ENCODE results near the gene KRT73. TPM values are rescaled to one million over a fixed set of nuclear protein-coding genes. Genes with fewer than 3 reads are reported as not detected.

The KRT73 gene
- total RNA-seq, 2 experiments from 2014 or later = not detected

DNA sequence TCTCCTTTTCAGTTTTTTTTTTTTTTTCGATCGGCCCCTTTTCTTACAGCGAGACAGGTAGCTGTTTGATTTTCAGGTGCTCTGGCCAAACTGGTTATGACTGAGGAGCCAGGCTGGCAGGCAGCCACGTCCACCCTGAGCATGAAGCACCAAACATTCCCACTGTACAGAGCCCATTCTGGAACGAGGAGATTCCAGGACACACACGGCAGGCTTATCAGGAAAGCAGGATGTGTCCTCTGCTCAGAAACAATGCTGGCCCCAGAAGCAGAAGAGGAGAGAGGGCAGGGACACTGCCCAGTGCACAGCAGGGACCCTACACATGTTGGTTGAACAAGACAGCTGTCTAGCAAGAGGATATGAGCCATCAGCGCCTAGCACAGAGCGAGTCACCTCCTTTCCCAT lies 37.4 kb upstream of the KRT73 start:
- Mint-ChIP-seq H3K9me3 (no peaks in the 10 kb centered on the region), H3K36me3 (ENCODE audit: low read depth) (no peaks in the 10 kb centered on the region), H3K27me3 (peaks cover 41% of the 10 kb centered on the region), H3K4me1 (no peaks in the 10 kb centered on the region), H3K4me3 (no peak overlapping the region), H3K27ac (no peak overlapping the region)
- CTCF ChIA-PET = no interaction called here
- no peak for DNase-seq
- POLR2A ChIA-PET = no interaction called here

DNA sequence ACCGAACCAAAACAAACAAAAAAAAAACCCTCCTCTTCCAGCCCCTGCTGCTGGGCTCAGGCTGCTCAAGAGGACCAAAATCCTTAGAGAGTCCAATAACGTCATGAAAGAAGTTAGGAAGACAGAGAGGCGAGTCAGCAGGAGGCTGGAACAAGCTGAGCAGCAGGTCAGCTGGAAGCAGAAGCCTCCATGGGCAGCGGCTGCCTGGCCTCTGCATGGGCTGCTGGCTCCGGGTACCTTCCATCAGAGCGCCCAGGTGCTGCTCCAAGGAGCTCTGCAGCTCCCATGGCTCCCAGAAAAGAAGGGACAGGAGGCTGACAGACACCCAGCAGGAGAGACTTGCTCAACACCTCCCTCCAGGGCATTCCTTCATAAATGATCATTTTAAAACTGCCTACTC lies 36.9 kb upstream of the KRT73 start:
- Mint-ChIP-seq H3K36me3 (ENCODE audit: low read depth) (no peaks in the 10 kb centered on the region), H3K27me3 (peaks cover 41% of the 10 kb centered on the region), H3K4me1 (no peaks in the 10 kb centered on the region), H3K4me3 (no peak overlapping the region), H3K9me3 (no peaks in the 10 kb centered on the region), H3K27ac (no peak overlapping the region)
- ChIA-PET POLR2A (no interaction called here), CTCF (no interaction called here)
- no peak for DNase-seq

DNA sequence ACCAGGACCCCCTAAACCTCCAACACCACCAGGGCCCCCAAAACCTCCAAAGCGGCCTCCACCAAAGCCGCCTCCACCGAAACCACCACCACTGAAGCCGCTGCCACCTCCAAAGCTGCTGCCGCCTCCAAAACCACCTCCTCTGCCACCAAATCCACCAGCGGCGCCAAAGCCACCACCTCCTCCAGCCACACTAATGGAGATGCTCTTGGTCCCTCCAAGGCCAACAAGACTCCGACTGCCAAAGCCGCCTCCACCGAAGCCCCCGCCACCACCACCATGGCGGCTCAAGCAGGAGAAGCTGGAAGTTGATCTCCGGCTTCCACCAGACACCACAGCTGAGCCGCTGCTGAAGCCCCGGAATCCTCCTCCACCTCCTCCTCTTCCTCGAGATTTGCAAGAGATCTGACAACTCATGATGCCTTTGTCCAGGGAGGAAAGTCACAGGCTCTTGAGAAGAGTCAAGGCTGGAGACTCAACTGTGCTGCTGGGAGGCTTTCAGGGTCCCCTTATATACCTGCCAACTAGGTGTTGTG lies 33.4 kb upstream of the KRT73 start, which contains the start of gene KRT2:
KRT2 (minus strand) TSS at position 486 of the 536 bp plus-strand sequence; CDS start at position 417, 69 bp downstream.
- H3K9me3 Mint-ChIP-seq = no peaks in the 10 kb centered on the region
- no peak within 1 kb of the TSS for H3K4me3 Mint-ChIP-seq
- no peaks in the 10 kb centered on the region for H3K36me3 Mint-ChIP-seq (ENCODE audit: low read depth)
- DNase-seq = no peak
- H3K27me3 Mint-ChIP-seq = peaks cover 39% of the 10 kb centered on the region
- H3K4me1 Mint-ChIP-seq = peaks cover 16% of the 10 kb centered on the region
- ChIA-PET CTCF (no interaction called here), POLR2A (no interaction called here)
- no peak within 1 kb of the TSS for H3K27ac Mint-ChIP-seq

DNA sequence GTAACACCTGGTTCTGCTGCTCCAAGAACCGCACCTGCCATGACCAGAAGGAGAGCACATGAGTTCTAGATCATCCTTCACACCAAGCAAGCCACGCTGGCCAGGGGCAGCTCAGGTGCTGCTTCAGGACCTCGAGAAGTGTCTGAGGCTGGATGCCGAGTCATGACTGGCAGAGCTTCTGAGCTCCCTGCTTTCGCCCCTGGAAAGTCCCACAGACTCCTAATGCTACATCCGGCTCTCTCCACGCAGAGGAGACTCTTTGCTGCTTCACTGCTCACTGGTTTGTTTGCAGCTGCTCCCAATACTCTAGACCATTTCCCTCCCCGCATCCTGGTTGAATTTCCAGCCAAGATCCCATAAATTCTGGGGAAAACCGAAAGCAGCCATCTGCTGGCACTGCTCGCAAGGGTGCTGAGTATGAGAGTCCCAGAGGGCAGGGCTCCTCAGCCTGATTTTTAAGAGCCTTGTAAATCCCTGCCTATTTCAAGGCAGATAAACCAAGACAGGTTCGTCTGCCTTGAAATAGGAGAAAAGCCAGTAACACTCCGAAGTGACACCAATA lies 32.2 kb upstream of the KRT73 start:
- H3K4me1 Mint-ChIP-seq = peaks cover 28% of the 10 kb centered on the region
- no peaks in the 10 kb centered on the region for H3K9me3 Mint-ChIP-seq
- H3K4me3 Mint-ChIP-seq = no peak overlapping the region
- POLR2A ChIA-PET = no interaction called here
- no peaks in the 10 kb centered on the region for H3K36me3 Mint-ChIP-seq (ENCODE audit: low read depth)
- CTCF ChIA-PET = no interaction called here
- DNase-seq = no peak
- H3K27ac Mint-ChIP-seq = no peak overlapping the region
- H3K27me3 Mint-ChIP-seq = peaks cover 30% of the 10 kb centered on the region

DNA sequence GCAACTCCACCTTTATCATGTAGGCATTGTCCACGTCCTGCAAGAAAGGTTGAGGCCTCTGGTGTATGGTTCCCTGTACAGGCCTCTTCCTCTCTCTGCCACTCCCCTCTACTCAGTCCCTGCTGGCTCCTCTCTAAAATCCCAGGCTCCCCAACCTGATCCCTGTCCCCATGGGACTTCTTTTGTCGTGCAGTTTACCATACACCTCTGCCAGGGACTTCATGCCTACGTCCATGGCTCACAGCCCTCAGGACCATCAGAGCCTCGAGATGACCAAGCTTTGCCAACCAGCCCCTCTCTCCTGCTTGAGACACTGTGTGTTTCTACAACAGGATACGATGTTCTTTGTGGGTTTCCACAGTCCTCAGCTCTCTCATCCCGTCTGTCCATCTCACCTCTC lies 30.7 kb upstream of the KRT73 start:
- POLR2A ChIA-PET = no interaction called here
- CTCF ChIA-PET = no interaction called here
- H3K4me1 Mint-ChIP-seq = peaks cover 42% of the 10 kb centered on the region

DNA sequence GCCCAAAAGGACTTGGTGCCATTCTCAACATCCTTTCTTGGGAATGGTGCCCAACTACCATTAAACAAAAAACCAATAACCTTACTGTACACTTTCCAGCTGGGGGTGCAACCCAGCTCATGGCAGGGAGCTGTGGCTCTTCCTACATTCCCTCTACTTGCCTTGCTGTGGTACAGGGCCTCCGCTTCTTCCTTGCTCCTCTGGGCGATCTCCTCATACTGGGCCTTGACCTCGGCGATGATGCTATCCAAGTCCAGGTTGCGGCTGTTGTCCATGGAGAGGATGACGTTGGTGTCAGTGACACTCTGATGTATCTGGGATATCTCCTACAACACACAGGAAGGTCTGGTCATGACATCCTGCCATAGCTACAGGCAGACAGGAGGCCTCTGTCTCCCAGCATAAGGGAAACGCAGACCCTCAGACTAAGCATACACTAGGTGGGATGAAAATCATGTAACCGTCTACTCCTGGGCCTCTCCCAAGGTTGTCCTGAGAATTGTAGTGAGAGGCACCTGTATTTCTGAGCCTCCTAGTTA lies 29.7 kb upstream of the KRT73 start:
- ChIA-PET CTCF (no interaction called here), POLR2A (no interaction called here)
- Mint-ChIP-seq H3K36me3 (ENCODE audit: low read depth) (peaks cover 10% of the 10 kb centered on the region), H3K27ac (no peak overlapping the region), H3K9me3 (peaks cover 3% of the 10 kb centered on the region), H3K27me3 (peaks cover 13% of the 10 kb centered on the region), H3K4me3 (no peak overlapping the region), H3K4me1 (peaks cover 45% of the 10 kb centered on the region)
- no peak for DNase-seq

More for the DNA sequence above, 30.7 kb upstream of the KRT73 start:
- Mint-ChIP-seq H3K9me3 (peaks cover 3% of the 10 kb centered on the region), H3K27me3 (peaks cover 20% of the 10 kb centered on the region), H3K4me3 (no peak overlapping the region), H3K36me3 (ENCODE audit: low read depth) (peaks cover 10% of the 10 kb centered on the region), H3K27ac (no peak overlapping the region)
- DNase-seq = no peak

DNA sequence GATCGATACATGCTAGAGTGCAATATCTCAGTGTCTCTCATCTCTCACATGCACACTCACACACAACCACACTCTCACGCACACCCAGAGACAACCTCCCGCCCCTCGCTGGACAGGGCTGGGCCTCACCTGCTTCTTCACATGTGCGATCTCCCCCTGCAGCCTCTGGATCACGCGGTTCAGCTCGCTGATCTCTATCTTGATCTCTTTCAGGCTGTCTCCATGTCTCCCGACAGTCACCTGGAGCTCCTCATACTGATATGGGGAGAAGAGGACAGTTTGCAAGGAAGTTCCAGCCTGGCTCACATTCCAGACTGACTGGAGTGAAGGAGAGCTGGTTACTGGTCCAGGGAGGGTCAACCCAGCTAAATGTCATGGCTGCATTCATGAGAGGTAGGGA lies 29.2 kb upstream of the KRT73 start:
- Mint-ChIP-seq H3K27me3 (peaks cover 12% of the 10 kb centered on the region), H3K4me3 (no peak overlapping the region), H3K9me3 (peaks cover 3% of the 10 kb centered on the region), H3K4me1 (peaks cover 46% of the 10 kb centered on the region), H3K27ac (peak overlapping the region; percentile 32), H3K36me3 (ENCODE audit: low read depth) (peaks cover 10% of the 10 kb centered on the region)
- POLR2A ChIA-PET = no interaction called here
- CTCF ChIA-PET = no interaction called here
- DNase-seq = no peak

DNA sequence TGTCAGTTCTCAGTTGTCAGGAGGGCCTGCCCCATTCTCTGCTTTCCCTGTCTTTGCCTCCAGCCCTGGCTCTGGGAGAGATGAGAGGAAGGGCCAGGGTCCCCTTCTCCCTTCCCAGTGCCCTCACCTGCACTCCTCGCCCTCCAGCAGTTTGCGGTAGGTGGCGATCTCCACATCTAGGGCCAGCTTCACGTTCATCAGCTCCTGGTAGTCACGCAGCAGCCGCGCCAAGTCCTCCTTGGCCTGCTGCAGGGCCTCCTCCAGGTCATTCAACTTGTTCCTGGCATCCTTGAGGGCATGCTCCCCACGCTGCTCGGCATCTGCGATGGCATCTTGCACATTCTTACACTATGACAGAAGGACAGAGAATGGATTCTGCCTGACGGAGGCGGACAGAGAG lies 28.3 kb upstream of the KRT73 start:
- Mint-ChIP-seq H3K36me3 (ENCODE audit: low read depth) (peaks cover 10% of the 10 kb centered on the region), H3K27me3 (peaks cover 11% of the 10 kb centered on the region), H3K4me1 (peaks cover 52% of the 10 kb centered on the region), H3K4me3 (no peak overlapping the region), H3K27ac (peak overlapping the region; percentile 99), H3K9me3 (peaks cover 3% of the 10 kb centered on the region)
- ChIA-PET POLR2A (interaction anchor here (0.8 kb wide), 1 partner anchor 34 kb away, joined by 4 read pairs; the partner anchor contains the start of gene KRT1), CTCF (no interaction called here)
- DNase-seq = no peak

DNA sequence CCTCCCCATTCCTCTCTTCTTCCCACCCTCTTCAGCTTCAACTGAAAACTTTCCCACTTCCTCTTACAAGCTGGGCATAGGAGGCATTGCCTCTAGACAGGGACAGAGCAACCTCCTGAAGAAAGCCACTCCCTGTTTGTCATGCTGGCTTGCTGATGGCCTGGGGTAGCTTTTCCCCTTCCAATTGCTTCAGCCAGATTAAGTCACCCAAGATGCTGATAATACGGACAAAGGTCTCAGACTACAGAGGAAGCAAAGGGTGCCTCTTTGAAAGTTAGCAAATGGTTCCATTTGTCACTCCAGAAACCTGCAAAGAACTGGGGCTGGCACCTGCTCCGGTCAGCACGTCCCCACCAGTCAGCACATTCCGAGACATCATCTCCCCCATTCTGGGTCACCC lies 27.6 kb upstream of the KRT73 start:
- ChIA-PET CTCF (interaction anchor here (1.0 kb wide), 2 partner anchors 12 to 234 kb away, joined by 3 to 4 read pairs; no protein-coding TSS in a partner anchor), POLR2A (interaction anchor here (0.8 to 1.2 kb wide), 3 partner anchors 11 to 360 kb away, joined by 4 read pairs; partner anchors contain the start of gene KRT1)
- Mint-ChIP-seq H3K27me3 (peaks cover 13% of the 10 kb centered on the region), H3K36me3 (ENCODE audit: low read depth) (peaks cover 10% of the 10 kb centered on the region), H3K27ac (peak overlapping the region; percentile 99), H3K4me1 (peaks cover 57% of the 10 kb centered on the region), H3K4me3 (no peak overlapping the region), H3K9me3 (peaks cover 3% of the 10 kb centered on the region)
- DNase-seq = no peak

DNA sequence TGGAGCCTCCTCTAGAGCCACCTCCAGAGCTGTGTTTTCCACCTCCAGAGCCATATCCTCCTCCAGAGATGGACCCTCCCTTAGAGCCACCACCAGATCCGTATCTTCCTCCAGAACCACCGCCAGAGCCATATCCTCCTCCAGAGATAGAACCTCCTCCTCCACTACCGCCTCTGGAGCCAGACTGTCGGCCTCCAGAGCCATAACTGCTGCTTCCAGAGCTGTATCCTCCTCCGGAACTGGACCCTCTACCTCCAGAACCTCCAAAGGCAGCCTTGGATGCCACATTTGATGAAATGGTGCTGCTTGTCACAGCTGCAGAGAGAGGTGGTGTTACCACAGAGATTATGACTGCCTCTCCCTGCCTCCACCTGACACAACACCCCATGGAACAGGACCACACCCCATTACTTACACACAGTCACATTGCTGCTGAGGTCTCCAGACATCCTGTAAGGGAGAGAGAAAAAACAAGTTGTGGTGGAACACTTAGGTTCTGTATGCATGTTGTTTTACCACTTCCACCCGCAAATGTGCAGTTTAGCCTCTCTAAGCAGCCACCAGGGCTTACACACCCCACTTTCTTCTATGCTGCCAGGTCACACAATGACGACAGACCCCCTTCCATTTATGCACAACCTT lies 26.9 kb upstream of the KRT73 start:
- CTCF ChIA-PET = interaction anchor here (1.0 to 1.1 kb wide), 3 partner anchors 12 to 234 kb away, joined by 3 to 4 read pairs (median 3); no protein-coding TSS in a partner anchor
- POLR2A ChIA-PET = interaction anchor here (1.0 to 1.3 kb wide), 4 partner anchors 9 to 360 kb away, joined by 3 to 5 read pairs (median 4); no protein-coding TSS in a partner anchor
- Mint-ChIP-seq H3K4me1 (peaks cover 57% of the 10 kb centered on the region), H3K27ac (peak overlapping the region; percentile 99), H3K4me3 (peak overlapping the region; percentile 9), H3K27me3 (peaks cover 16% of the 10 kb centered on the region), H3K36me3 (ENCODE audit: low read depth) (peaks cover 10% of the 10 kb centered on the region), H3K9me3 (peaks cover 3% of the 10 kb centered on the region)
- peak; percentile 76 for DNase-seq

DNA sequence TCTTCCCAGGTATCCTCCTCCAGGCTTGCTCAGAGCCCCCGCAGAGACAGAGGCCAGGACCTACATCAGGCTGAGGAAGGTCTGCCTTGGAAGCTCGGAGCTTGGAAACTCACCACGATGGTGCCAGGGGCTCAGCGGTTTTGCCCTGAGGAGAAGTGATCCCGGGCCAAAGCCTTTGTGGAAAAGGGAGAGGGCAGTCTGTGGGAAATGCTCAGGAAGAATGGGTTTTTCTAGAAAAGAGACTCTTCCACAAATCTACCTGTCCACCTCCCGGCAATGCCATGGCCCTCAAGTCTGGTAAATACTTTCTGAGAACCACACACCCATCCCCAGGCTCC lies 25.7 kb upstream of the KRT73 start:
- Mint-ChIP-seq H3K27ac (no peak overlapping the region), H3K9me3 (peaks cover 3% of the 10 kb centered on the region), H3K4me1 (peaks cover 54% of the 10 kb centered on the region), H3K36me3 (ENCODE audit: low read depth) (peaks cover 10% of the 10 kb centered on the region), H3K27me3 (peaks cover 19% of the 10 kb centered on the region), H3K4me3 (no peak overlapping the region)
- no peak for DNase-seq
- CTCF ChIA-PET = interaction anchor here (1.1 kb wide), 1 partner anchor 11 kb away, joined by 3 read pairs; no protein-coding TSS in a partner anchor
- POLR2A ChIA-PET = no interaction called here

DNA sequence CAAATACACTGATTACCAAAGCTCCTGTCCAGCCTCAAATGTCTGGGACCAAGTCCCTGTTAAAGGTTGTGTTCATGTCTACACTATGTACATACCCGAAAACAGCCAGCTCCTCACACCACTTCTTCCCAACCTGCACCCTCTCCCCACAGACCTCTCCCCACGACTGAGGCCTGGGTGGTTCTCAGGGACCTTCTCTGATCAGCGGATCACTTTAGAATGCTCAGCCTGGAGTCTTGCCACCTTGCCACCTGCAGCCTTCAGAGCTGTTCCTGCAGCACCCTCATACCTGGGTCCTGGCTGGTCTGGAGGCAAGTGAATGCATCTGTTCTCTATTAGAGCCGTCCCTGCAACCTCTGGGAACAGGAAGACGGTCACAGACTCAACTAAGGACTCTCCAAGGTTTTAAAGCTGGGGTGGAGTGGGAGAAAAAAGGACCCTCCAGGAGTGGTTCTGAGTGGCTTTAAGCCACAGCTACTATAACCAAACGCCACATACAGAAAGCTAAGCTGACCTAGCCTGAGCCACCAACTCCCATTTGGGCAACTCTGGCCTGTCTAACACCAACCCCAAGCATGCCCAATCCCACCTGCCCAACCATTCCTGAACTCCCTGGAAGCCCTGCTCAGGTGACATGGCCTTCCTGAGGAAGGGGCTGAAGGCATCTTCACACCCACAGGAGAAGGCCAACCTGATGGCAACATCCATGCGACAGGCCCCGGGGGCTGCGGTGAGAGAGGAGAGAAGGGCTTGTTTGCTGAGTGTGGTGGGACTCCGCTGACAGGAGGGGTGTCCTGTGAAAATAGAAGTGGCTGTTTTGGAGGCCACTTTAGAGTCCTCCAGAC lies 25.1 kb upstream of the KRT73 start:
- peaks cover 21% of the 10 kb centered on the region for H3K27me3 Mint-ChIP-seq
- H3K36me3 Mint-ChIP-seq (ENCODE audit: low read depth) = peaks cover 10% of the 10 kb centered on the region
- peaks cover 3% of the 10 kb centered on the region for H3K9me3 Mint-ChIP-seq
- H3K4me1 Mint-ChIP-seq = peaks cover 50% of the 10 kb centered on the region
- H3K4me3 Mint-ChIP-seq = no peak overlapping the region
- ChIA-PET POLR2A (no interaction called here), CTCF (interaction anchor here (1.0 kb wide), 1 partner anchor 58 kb away, joined by 3 read pairs; no protein-coding TSS in a partner anchor)
- DNase-seq = no peak
- H3K27ac Mint-ChIP-seq = no peak overlapping the region

DNA sequence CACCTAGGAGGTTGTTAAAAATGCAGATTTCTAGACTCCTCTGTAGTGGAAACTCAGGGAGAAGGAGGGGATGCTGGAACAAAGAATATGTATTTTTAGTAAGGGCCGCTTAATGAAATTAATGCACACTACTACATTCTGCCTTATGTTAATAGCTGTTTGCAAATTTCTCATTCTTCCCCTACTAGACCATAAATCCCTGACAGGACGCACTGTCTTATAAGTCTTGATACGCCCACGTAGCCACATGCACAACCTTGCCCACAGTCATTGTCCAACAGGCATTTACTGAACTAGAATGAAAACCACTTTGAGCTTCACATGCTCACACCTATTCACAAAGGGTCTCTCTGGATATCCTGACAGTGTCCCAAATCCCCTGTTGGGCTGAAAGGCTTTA lies 23.1 kb upstream of the KRT73 start:
- Mint-ChIP-seq H3K27me3 (peaks cover 30% of the 10 kb centered on the region), H3K4me1 (peaks cover 38% of the 10 kb centered on the region), H3K36me3 (ENCODE audit: low read depth) (peaks cover 10% of the 10 kb centered on the region), H3K9me3 (peaks cover 3% of the 10 kb centered on the region), H3K4me3 (no peak overlapping the region), H3K27ac (no peak overlapping the region)
- no peak for DNase-seq
- CTCF ChIA-PET = interaction anchor here (1.2 to 1.5 kb wide), 2 partner anchors 8 to 58 kb away, joined by 3 to 4 read pairs; no protein-coding TSS in a partner anchor
- POLR2A ChIA-PET = interaction anchor here (1.0 kb wide), 1 partner anchor 11 kb away, joined by 3 read pairs; no protein-coding TSS in a partner anchor
